Activated naive CD8-positive, alpha-beta T cell treated with anti-CD3 and anti-CD28 coated beads, Interleukin-2, amount 50 U/mL, for 16 hours (primary cell): Measurements from ENCODE around the gene UBE2V1.

Experiments used
- DNase-seq: peaks from one replicate; pipeline ENCODE4 v3.0.0-alpha.2; 2020; ENCODE audit warnings: low read depth, low spot score

Gene UBE2V1

DNA sequence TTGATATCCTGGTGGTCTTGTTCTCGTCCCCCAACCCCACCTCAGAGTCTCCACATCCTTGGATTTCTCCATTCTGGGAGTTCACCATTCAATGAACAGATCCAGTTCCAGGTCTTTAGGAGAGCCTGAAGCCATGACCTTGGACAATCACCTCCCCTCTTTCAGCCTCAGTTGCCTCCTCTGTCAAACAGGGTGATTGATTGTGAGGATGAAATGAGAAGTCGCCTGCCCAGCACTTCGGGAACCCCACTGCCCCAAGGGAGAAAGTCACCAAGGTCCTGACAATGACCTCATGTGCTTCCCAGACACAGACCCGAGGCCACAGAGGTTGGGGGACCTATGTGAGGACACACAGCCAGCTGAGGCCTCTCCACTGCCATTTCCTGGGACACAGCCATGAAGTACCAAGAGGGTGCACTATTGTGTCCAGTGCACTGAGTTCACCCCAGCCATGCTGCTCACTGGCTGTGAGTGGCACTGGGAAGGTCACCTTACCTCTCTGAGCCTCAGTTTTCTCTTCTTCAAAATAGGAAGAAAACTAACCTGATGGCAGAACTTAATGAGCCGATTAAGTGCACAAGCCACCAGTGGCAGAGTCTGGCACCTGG lies 68.5 kb downstream of the UBE2V1 start:
- no peak for DNase-seq

DNA sequence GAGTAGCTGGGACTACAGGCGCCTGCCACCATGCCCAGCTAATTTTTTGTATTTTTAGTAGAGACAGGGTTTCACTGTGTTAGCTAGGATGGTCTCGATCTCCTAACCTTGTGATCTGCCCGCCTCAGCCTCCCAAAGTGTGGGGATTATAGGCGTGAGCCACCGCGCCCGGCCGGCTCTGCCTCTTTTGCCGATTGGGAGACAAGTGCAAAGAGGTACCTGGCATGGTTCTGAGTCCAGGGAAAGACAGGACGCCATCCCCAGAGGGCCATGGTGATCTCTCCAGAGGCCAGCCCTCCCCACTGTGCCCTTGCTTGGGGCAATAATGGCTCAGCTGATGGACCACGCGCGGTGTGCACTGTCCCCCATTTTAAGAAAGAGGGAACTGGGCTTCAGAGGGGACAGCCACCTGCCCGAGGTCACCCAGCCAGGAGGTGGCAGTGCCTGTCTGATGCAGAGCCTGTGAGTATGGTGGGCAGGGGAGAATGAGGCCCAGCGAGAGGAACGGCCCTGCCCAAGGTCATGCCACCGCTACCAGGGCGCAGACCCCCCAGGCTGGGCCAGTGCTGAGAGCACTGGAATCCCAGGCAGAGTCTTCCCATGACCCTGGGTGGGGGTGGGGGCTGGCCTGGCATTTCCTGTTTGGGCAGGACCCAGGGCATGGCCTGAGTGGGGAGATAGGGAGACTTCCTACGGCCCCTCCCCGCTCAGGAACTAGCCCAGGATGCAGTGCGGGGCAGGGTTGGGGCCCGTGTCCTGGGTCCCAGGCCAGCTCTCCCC lies 69.2 kb downstream of the UBE2V1 start:
- no peak for DNase-seq

- no peak for DNase-seq
Measured at GRCh38 chr20:50042370-50043313, 70.3 kb downstream of the UBE2V1 start.

DNA sequence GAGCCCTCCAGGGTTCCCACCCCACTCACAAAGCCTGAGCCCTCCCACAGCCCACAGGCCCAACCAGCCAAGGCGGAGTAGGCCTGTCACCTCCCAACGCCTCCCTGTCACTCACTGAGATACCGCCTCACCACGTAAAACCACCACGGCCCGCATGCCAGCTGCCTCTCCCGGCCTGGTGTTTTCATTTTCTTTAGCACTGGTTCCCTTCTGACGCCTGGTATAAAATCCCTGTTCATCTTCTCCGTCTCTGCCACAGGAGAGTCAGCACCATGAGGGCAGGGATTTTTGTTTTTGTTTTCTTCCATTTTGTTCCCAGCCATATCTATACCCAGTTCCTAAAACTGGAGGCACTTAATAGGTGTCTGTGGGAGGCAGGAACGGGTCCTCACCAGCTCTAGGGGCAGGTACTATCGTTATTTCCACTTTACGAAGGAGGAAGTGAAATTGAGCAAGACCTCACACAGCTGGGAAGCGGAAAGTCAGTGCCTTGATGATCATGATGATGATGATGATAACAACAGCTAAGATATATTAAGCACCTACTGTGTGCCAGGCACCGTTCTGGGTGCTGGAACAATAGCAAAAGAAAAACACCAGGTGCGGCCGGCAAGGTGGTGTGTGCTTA lies 71.6 kb downstream of the UBE2V1 start:
- no peak for DNase-seq

GRCh38 chr20:50040432-50041245 lies 72.3 kb downstream of the UBE2V1 start:
- DNase-seq, result no peak

GRCh38 chr20:50039706-50040431 lies 73.1 kb downstream of the UBE2V1 start:
- DNase-seq, result no peak

DNA sequence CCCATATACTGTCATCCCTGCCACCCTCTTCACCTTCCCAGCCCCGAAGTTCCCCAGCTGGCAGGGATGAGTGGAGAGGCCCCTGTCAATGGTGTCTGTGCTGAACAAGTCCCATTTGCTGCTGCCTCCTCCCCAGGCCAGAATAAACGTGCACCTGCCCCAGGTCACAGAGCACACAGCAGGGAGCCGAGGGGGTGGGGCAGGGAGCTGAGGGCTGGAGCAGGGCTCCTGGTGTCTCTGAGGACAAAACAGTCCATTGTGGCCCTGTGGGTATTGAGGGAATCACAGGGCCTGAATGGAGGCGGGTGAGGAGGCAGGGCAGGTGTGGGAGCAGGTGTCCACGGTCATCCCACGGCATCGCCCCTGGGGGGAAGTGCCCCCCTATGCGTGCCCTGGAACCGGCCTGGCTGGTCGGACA lies 74.4 kb downstream of the UBE2V1 start:
- DNase-seq, result no peak

DNA sequence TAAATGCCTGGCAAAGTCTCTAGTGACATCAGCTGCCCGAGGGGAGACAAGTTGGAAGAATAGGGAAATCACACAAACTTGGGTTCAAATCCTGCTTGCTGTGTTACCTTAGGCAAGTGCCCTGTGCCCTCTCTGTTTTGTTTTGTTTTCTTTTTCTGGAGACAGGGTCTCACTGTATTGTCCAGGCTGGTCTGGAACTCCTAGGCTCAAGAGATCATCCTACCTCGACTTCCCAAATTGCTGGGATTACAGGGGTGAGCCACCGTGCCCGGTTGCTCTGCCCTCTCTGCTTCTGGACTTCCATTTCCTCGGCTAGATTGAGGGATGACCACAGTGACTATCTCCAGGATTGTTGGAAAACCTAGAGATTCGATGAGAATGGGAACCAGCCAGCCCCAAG lies 74.8 kb downstream of the UBE2V1 start:
- DNase-seq, result no peak

DNA sequence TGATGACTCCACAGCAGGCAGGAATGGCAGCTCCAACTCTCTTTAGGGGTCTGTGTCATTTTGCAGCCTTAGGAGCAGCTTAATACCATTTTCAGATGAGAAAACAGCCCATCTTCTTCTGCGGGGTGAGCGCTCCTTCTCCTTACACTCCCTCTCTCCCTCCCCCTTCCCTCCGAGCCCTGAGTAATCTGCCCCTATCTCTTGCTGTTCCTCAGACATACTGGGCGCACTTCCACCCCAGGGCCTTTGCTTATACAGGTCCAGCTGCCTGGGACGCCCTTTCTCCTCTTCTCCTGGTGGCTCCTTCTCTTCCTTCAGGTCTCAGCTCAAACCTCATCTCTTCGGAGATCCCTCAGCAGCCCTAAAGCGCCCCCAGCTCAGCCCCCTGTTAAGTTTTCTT lies 75.4 kb downstream of the UBE2V1 start:
- no peak for DNase-seq

DNA sequence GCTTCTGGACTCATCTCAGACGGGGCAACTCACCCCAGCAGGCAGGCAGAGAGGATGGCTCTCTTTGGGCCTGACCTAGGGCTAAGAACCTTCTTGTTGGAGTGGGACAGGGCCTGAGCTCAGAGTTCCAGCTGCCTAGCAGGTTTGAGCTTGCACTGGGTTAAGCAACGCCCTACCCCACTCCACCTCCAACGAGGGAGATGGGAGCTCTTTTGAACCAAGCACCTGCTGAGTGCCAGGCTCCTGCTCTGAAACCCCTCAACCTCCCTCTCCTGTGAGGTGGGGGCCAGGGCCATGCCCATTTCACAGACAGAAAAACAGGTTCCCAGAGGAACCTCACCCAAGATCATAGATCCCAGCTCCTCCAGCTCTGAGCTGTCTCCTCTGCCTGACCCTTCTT lies 75.8 kb downstream of the UBE2V1 start:
- no peak for DNase-seq

GRCh38 chr20:50036703-50037102 lies 76.2 kb downstream of the UBE2V1 start:
- no peak for DNase-seq

DNA sequence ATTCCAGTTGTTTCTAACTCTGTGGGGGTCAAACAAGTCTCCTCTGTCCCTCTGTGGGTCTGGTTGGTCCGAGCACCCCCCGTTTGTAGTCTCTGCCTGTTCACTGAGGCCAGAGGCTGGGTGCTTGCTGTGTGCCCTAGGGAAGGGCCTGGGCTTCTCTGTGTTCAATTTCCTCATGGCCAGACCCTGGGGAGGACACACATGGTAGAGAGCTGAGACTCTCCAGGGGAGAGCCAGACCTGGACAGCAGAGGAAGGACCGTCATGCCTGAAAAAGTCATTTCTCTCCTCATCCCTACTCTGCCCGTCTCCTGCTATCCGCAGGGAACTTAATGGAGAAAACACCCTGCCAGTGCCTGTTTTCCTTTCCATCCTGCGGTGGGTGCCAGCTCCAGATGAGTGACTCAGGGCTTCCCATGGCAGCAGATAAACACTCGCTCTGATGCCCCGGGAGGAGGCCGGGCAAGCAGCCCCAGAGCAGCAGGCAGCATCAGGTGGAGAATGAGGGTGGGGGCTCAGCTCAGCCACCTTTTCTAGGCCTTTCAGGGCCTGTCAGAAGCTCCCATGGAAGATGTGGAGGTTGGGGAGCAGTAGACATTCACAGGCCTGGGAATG lies 78.3 kb downstream of the UBE2V1 start:
- no peak for DNase-seq

DNA sequence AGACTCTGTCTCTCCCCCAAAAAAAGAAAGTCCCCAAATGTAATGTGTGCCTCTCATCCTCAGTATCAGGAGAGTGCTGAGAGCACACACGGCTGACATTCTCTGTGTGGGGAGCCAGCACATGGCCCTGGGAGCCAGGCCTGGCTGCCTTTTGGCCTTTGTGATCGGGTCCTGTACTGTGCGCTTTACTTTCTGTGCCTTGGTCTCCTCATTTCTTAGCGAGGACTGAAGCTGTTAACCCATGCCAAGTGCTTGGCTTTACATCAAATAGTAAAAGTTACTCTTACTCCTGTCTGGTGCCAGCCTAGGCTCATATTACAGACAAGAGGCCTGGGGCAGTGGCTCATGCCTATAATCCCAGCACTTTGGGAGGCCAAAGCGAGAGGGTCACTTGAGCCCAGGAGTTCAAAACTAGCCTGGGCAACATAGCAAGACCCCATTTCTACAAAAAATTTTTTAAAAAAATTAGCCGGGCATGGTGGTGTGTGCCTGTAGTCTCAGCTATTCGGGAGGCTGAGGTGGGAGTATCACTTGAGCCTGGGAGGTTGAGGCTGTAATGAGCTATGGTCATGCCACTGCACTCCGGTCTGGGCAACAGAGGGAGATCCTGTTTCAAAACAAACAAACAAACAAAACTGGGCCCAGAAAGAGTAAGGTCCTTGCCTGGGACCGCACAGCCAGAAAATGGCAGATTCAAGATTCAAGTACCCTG lies 79.8 kb downstream of the UBE2V1 start:
- DNase-seq, result no peak
